Calu3 (cell line): ENCODE data around the gene PPM1H. TPM values are rescaled to one million over a fixed set of nuclear protein-coding genes. Genes with fewer than 3 reads are reported as not detected.

Experiments
- BruUV-seq: library from RNA; stranded (reverse); fragments of 400-500 nt; replicated peaks from 2 replicates; lab custom pipeline; 2021; lab: Mats Ljungman, UMichigan
- CTCF ChIA-PET: fragments of 300-600 bp; sonication (Branson Sonifier 250); formaldehyde crosslinking; loops from one replicate; lab custom pipeline; 2022; ENCODE audit warnings: antibody characterized with exemption; lab: Charles Lee
- DNase-seq: peaks from one replicate; pipeline ENCODE4 v3.0.0; 2022
- H3K27ac Mint-ChIP-seq: one replicate; pipeline ENCODE4 v1.8.0; 2022; ENCODE audit warnings: mixed read lengths; ENCODE audit not compliant: unreplicated experiment
- H3K27me3 Mint-ChIP-seq: one replicate; pipeline ENCODE4 v1.8.0; 2022; ENCODE audit warnings: mixed read lengths; ENCODE audit not compliant: unreplicated experiment
- H3K36me3 Mint-ChIP-seq: one replicate; pipeline ENCODE4 v1.8.0; 2022; ENCODE audit warnings: mild to moderate bottlenecking, moderate library complexity, mixed read lengths; ENCODE audit not compliant: insufficient read depth, unreplicated experiment
- H3K4me1 Mint-ChIP-seq: one replicate; pipeline ENCODE4 v1.8.0; 2022; ENCODE audit warnings: mild to moderate bottlenecking, low read depth, mixed read lengths; ENCODE audit not compliant: unreplicated experiment
- H3K4me3 Mint-ChIP-seq: one replicate; pipeline ENCODE4 v1.8.0; 2022; ENCODE audit warnings: mild to moderate bottlenecking, low read depth, moderate library complexity, mixed read lengths; ENCODE audit not compliant: unreplicated experiment
- H3K9me3 Mint-ChIP-seq: one replicate; pipeline ENCODE4 v1.8.0; 2022; ENCODE audit warnings: low read depth, mixed read lengths; ENCODE audit not compliant: unreplicated experiment
- CTCF ChIP-seq: fragments of 200-600 bp; IDR thresholded peaks from one replicate; pipeline ENCODE4 v1.8.0; 2022; ENCODE audit warnings: antibody characterized with exemption; ENCODE audit not compliant: unreplicated experiment
- intact Hi-C: fragments of 100-400 bp; cut with micrococcal nuclease; formaldehyde crosslinking; loops from one replicate; pipeline ENCODE4 v1.10.0; 2022; ENCODE audit not compliant: unreplicated experiment
- total RNA-seq: library from RNA; stranded (reverse); gene quantifications from 2 replicates; pipeline ENCODE4 v1.2.3, GENCODE V29; 2022

PPM1H gene
- total RNA-seq, 1 experiment from 2014 or later = 36.7 TPM

- TF ChIP-seq CTCF = no peak
- H3K4me3 Mint-ChIP-seq = no peak overlapping the region
- no peak overlapping the region for H3K27ac Mint-ChIP-seq
- H3K27me3 Mint-ChIP-seq = no peaks in the 10 kb centered on the region
- no peaks in the 10 kb centered on the region for H3K9me3 Mint-ChIP-seq
- no TSS peak for BruUV-seq
- no peak for DNase-seq
- peaks cover 6% of the 10 kb centered on the region for H3K36me3 Mint-ChIP-seq
- H3K4me1 Mint-ChIP-seq = peaks cover 38% of the 10 kb centered on the region
- intact Hi-C loops = loop anchor here (5.0 kb wide), 2 partner anchors 38 to 92 kb away; no protein-coding TSS in a partner anchor
- CTCF ChIA-PET = interaction anchor here (0.6 kb wide), 1 partner anchor 87 kb away, joined by 3 read pairs; no protein-coding TSS in a partner anchor
These were observed 180.2 kb downstream of the PPM1H start for GRCh38 chr12:62754706-62755105.

- no peak for DNase-seq
- H3K27me3 Mint-ChIP-seq = no peaks in the 10 kb centered on the region
- no peaks in the 10 kb centered on the region for H3K9me3 Mint-ChIP-seq
- BruUV-seq = no TSS peak
- TF ChIP-seq CTCF = no peak
- no peaks in the 10 kb centered on the region for H3K36me3 Mint-ChIP-seq
- peaks cover 31% of the 10 kb centered on the region for H3K4me1 Mint-ChIP-seq
- intact Hi-C loops = loop anchor here (1.0 to 5.0 kb wide), 4 partner anchors 9 to 89 kb away; no protein-coding TSS in a partner anchor
- peak overlapping the region; percentile 90 for H3K27ac Mint-ChIP-seq
- H3K4me3 Mint-ChIP-seq = peak overlapping the region; percentile 23
- CTCF ChIA-PET = interaction anchor here (1.0 kb wide), 1 partner anchor 11 kb away, joined by 3 read pairs; no protein-coding TSS in a partner anchor
These were observed 183.2 kb downstream of the PPM1H start for GRCh38 chr12:62751810-62752155.

- CTCF ChIA-PET = interaction anchor here (1.0 kb wide), 1 partner anchor 10 kb away, joined by 3 read pairs; no protein-coding TSS in a partner anchor
- intact Hi-C loops = loop anchor here (1.0 to 5.0 kb wide), 4 partner anchors 9 to 89 kb away; no protein-coding TSS in a partner anchor
- no TSS peak for BruUV-seq
- Mint-ChIP-seq H3K9me3 (no peaks in the 10 kb centered on the region), H3K36me3 (no peaks in the 10 kb centered on the region), H3K4me3 (peak overlapping the region; percentile 23), H3K27me3 (no peaks in the 10 kb centered on the region), H3K27ac (peak overlapping the region; percentile 90), H3K4me1 (peaks cover 31% of the 10 kb centered on the region)
- peak; percentile 67 for DNase-seq
- no peak for TF ChIP-seq CTCF
These were observed 183.8 kb downstream of the PPM1H start for GRCh38 chr12:62750941-62751809.

GRCh38 chr12:62749586-62749985 lies 185.4 kb downstream of the PPM1H start:
- CTCF ChIA-PET = interaction anchor here (0.6 kb wide), 1 partner anchor 123 kb away, joined by 4 read pairs; no protein-coding TSS in a partner anchor
- Mint-ChIP-seq H3K4me1 (peaks cover 37% of the 10 kb centered on the region), H3K4me3 (no peak overlapping the region), H3K27ac (no peak overlapping the region), H3K36me3 (no peaks in the 10 kb centered on the region), H3K27me3 (no peaks in the 10 kb centered on the region), H3K9me3 (no peaks in the 10 kb centered on the region)
- no peak for TF ChIP-seq CTCF
- intact Hi-C loops = no loop called here
- DNase-seq = no peak
- BruUV-seq = no TSS peak
